GM12872 (cell line): ENCODE data around the gene ALDH6A1.

Experiments
- CTCF ChIP-seq: IDR thresholded peaks from 3 replicates; pipeline ENCODE4 v1.5.1; 2011; ENCODE audit warnings: low read depth, mild to moderate bottlenecking, low read length, moderate library complexity; ENCODE audit not compliant: insufficient read depth

Gene ALDH6A1

DNA sequence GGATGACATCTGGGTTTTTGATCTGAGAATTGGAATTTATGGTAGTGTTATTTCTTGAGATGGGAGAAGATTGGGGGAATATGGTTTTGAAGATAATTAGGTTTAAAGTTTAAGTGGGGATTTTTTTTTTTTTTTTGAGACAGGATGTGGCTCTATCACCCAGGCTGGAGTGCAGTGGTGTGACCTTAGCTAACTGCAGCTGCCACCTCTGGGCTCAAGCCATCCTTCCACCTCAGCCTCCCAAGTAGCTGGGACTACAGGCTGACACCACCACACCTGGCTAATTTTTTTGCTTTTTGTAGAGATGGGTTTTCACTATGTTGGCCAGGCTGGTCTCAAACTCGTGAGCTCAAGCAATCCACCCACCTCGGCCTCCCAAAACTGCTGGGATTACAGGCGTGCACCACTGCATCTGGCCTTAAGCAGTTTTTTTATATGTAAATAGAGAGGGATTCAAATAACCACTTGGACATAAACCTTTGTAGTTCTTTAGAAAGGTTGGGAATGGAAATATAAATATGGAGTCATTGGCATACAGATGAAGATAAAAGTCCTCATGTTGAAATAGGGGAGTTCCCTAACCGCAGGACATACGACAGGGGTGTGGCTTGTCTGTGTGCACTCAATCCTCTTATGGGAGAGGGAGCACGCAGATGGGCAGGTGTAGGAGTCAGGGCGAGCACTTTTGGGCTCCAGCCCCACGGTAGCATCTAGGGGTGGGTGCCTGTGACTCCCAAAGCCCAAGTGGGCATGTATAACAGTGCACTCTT lies 5.2 kb upstream of the ALDH6A1 start:
- TF ChIP-seq CTCF = no peak

DNA sequence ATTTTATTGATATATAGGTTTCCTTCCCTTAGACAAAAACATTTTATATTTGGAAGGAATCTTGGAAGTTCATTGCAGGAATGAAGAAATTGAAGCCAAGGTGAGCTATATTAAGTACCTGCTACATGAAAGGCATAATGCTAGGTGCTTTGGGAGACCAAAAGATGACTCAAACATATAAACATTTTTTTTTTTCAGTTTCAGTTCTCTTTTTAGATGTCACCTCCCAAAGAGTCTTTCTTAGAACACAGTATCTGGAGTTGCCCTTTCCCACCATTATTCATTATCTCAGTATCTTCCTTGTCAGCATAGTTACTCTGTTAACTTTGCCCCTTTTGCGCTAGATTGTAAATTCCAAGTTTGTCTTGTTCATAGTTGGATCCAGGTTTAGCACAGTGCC lies 1.6 kb upstream of the ALDH6A1 start:
- TF ChIP-seq CTCF = no peak

DNA sequence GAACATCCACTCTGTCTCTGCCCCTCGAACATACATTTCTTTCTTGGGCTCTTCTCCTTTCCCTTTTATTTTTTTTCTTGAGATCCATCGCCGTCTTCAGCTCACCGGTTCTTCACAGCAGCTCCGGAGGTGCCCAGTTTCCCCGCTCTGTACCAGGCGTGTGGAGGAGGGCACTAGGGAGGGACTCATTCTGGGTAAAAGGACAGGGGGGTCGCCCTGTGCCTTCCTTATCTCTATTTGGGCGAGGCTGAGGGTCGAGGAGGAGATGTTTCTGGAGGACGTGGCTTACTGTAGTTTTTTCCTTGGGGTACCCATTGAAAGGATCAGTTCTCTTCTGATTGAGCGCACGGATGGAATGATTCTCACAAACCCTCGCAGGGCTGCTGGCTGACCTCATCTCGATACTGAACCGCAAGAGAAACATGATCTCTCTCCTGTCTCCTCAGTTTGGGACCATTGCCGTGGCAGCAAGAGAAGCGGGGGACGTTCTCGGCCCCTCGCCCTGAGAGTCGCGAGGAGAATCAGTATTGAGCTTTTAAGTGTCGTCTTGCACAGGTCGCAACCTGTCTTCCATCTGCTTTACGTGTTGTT lies 889 bp upstream of the ALDH6A1 start:
- no peak for TF ChIP-seq CTCF

GRCh38 chr14:74083784-74084276 lies 423 bp downstream of the ALDH6A1 start:
- no peak for TF ChIP-seq CTCF

- no peak for TF ChIP-seq CTCF
Observed at GRCh38 chr14:74083161-74083560, 1.1 kb downstream of the ALDH6A1 start.

DNA sequence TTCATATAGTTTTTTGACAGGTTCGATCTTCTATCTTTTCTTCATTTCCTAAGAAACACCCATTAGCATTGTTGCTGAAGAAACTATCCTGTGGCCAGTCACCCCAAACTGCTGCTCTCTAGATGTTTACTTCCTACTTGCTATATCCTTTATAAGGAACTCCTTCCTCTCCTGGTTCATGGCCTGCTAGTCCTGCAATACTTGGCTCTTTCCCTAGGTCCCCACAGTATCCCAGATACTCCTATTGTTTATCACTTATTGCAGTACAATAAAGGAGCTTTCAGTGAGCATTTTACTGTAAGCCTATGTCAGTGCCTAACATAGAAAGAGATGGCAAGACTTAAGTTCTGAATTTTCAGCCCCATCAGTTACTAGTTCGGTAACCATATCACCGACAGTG lies 2.8 kb downstream of the ALDH6A1 start:
- no peak for TF ChIP-seq CTCF

DNA sequence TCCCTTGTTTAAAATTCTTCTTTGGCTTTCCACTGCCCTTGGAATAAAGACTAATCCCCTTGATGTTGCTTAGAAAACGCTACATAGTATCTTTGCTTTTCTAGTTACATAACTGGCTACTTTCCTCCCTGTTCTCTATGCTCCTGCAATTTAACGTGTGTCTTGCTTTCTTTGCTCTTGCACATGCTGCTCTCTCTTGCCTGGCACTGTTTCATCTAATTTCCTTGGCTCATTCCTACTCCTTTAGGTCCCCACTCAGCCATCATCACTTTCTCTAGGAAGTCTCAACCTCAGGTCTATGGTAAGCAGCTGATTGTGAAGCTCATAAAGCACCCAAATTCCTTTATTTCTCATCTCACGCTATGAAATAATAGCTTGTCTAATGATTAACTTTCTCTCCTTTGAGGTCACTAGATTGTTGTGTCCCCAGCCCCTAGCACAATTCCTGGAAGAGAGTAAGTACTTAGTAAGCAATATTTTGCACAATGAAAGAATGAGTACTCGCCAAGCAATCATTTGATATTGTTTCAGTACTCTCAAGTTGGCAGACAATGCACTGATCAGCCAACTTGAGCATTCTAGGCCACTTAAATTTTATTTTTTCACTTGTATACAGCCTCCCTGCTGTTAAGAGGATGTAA lies 3.3 kb downstream of the ALDH6A1 start:
- no peak for TF ChIP-seq CTCF
